HG03025 (cell line): Measurements from ENCODE around the gene RERE.

Experiments used
- ATAC-seq: cut with Tn5 transposase; IDR thresholded peaks from one replicate; pipeline ENCODE4 v1.9.1; 2021; ENCODE audit warnings: mild to moderate bottlenecking, moderate library complexity; ENCODE audit not compliant: unreplicated experiment, low FRiP score

The RERE gene

GRCh38 chr1:8351693-8352470, 465.6 kb downstream of the RERE start:
- no peak for ATAC-seq

- ATAC-seq, result no peak
Observed at GRCh38 chr1:8350914-8351684, 466.3 kb downstream of the RERE start.

GRCh38 chr1:8349961-8350360, 467.5 kb downstream of the RERE start:
- no peak for ATAC-seq

GRCh38 chr1:8349473-8349865, 468.0 kb downstream of the RERE start:
- ATAC-seq, result no peak

- no peak for ATAC-seq
Observed at GRCh38 chr1:8348777-8349472, 468.5 kb downstream of the RERE start.

GRCh38 chr1:8348047-8348776, 469.2 kb downstream of the RERE start:
- ATAC-seq, result no peak

GRCh38 chr1:8347635-8348034, 469.8 kb downstream of the RERE start:
- ATAC-seq, result no peak

GRCh38 chr1:8345621-8346415, 471.6 kb downstream of the RERE start:
- no peak for ATAC-seq

GRCh38 chr1:8344893-8345507, 472.4 kb downstream of the RERE start:
- no peak for ATAC-seq

GRCh38 chr1:8343464-8344001, 473.9 kb downstream of the RERE start:
- ATAC-seq, result no peak

- ATAC-seq, result no peak
Observed at GRCh38 chr1:8343044-8343443, 474.4 kb downstream of the RERE start.

GRCh38 chr1:8342325-8342724, 475.1 kb downstream of the RERE start:
- ATAC-seq, result no peak

- ATAC-seq, result no peak
Observed at GRCh38 chr1:8340448-8340847, 477.0 kb downstream of the RERE start.

GRCh38 chr1:8339203-8339600, 478.2 kb downstream of the RERE start:
- ATAC-seq, result no peak

GRCh38 chr1:8338526-8339202, 478.8 kb downstream of the RERE start:
- ATAC-seq, result no peak

GRCh38 chr1:8337776-8338525, 479.5 kb downstream of the RERE start:
- ATAC-seq, result no peak

GRCh38 chr1:8335246-8335645, 482.2 kb downstream of the RERE start:
- no peak for ATAC-seq
